MM.1S (cell line): ENCODE data around the gene GNAL.

Experiments
- DNase-seq: peaks from one replicate; pipeline ENCODE4 v3.0.0-alpha.2; 2015
- H2AFZ ChIP-seq: fragments of 300-600 bp; sonication (generic); 2 replicates; pipeline ENCODE4 v1.6.0; 2016; ENCODE audit warnings: antibody characterized with exemption, low read length
- H3F3A ChIP-seq: fragments of 300-600 bp; sonication (generic); 2 replicates; pipeline ENCODE4 v1.6.1; 2016; ENCODE audit warnings: mild to moderate bottlenecking, antibody characterized with exemption, low read length, moderate library complexity, mixed read lengths; ENCODE audit not compliant: insufficient read depth
- H3K27ac ChIP-seq: fragments of 300-600 bp; sonication (generic); 2 replicates; pipeline ENCODE4 v1.5.1; 2016; ENCODE audit warnings: mild to moderate bottlenecking, low read length
- H3K27me3 ChIP-seq: fragments of 300-600 bp; sonication (generic); replicated peaks from 2 replicates; pipeline ENCODE4 v1.6.0; 2016; ENCODE audit warnings: low read length; ENCODE audit not compliant: insufficient read depth
- H3K36me3 ChIP-seq: fragments of 300-600 bp; sonication (generic); replicated peaks from 2 replicates; pipeline ENCODE4 v1.6.1; 2016; ENCODE audit warnings: mild to moderate bottlenecking, low read length, mixed read lengths; ENCODE audit not compliant: insufficient read depth
- H3K4me1 ChIP-seq: fragments of 300-600 bp; sonication (generic); 2 replicates; pipeline ENCODE4 v1.6.1; 2016; ENCODE audit warnings: low read length, mixed read lengths
- H3K4me2 ChIP-seq: fragments of 300-600 bp; sonication (generic); 2 replicates; pipeline ENCODE4 v1.6.0; 2016; ENCODE audit warnings: low read depth, low read length
- H3K4me3 ChIP-seq: fragments of 300-600 bp; sonication (generic); 2 replicates; pipeline ENCODE4 v1.5.1; 2016; ENCODE audit warnings: low read length, mixed read lengths
- H3K79me2 ChIP-seq: fragments of 300-600 bp; sonication (generic); 2 replicates; pipeline ENCODE4 v1.6.1; 2016; ENCODE audit warnings: mixed run types, low read length, mixed read lengths
- H3K9ac ChIP-seq: fragments of 300-600 bp; sonication (generic); 2 replicates; pipeline ENCODE4 v1.6.1; 2016; ENCODE audit warnings: low read length, mixed read lengths
- H3K9me2 ChIP-seq: fragments of 300-600 bp; sonication (generic); replicated peaks from 2 replicates; pipeline ENCODE4 v1.6.1; 2016; ENCODE audit warnings: mild to moderate bottlenecking, low read length, mixed read lengths; ENCODE audit not compliant: insufficient read depth
- H3K9me3 ChIP-seq: fragments of 300-600 bp; sonication (generic); replicated peaks from 2 replicates; pipeline ENCODE4 v1.6.1; 2016; ENCODE audit warnings: mild to moderate bottlenecking, low read length, mixed read lengths; ENCODE audit not compliant: insufficient read depth
- H4K20me1 ChIP-seq: fragments of 300-600 bp; sonication (generic); 2 replicates; pipeline ENCODE4 v1.6.1; 2016; ENCODE audit warnings: mild to moderate bottlenecking, low read length, moderate library complexity, mixed read lengths; ENCODE audit not compliant: insufficient read depth
- EZH2 ChIP-seq: fragments of 300-600 bp; sonication (generic); optimal IDR thresholded peaks from 2 replicates; pipeline ENCODE3; 2017; ENCODE audit warnings: low read depth, mild to moderate bottlenecking, antibody characterized with exemption, low read length, mixed read lengths
- EZH2phosphoT487 ChIP-seq: fragments of 300-600 bp; sonication (generic); IDR thresholded peaks from 2 replicates; pipeline ENCODE4 v1.6.1; 2018; ENCODE audit warnings: antibody characterized with exemption, low read length
- TF ChIP-seq, protein P1 (sequence below): fragments of 300-600 bp; sonication (generic); IDR thresholded peaks from 2 replicates; pipeline ENCODE4 v1.5.1; 2016; ENCODE audit warnings: antibody characterized with exemption, low read length, mixed read lengths

GNAL gene

DNA sequence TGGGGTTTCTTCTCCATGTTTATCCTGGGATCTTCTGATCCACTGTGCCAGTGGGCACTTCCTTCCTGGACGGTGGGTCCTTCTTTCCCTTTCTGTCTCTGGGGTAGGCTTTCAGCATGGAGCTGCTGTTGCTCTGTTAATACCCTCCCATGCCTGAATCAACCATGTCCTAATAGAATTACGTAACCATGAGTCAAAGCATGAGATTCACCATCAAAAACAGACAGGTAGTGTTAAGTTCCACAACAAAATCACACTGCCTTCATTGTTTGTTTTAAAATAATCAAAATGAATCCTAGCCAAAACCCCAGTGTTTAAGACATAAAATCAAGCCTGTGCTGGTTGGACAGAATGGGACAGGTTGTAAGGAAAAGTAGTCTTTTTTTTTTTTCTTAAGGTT is 37.5 kb downstream of the GNAL start:
- H3K4me3 ChIP-seq, result no peak overlapping the region
- no peaks in the 10 kb centered on the region for H3K27me3 ChIP-seq
- H3K9me3 ChIP-seq, result no peaks in the 10 kb centered on the region
- H3F3A ChIP-seq, result no peaks in the 10 kb centered on the region
- no peaks in the 10 kb centered on the region for H3K79me2 ChIP-seq
- no peak for DNase-seq
- H3K4me1 ChIP-seq, result no peaks in the 10 kb centered on the region
- H4K20me1 ChIP-seq, result no peaks in the 10 kb centered on the region
- H3K27ac ChIP-seq, result no peak overlapping the region
- H3K36me3 ChIP-seq, result no peaks in the 10 kb centered on the region
- H3K4me2 ChIP-seq, result no peak overlapping the region
- no peak overlapping the region for H3K9ac ChIP-seq
- TF ChIP-seq EZH2phosphoT487 (no peak), EZH2 (no peak)
- TF ChIP-seq, protein P1, sequence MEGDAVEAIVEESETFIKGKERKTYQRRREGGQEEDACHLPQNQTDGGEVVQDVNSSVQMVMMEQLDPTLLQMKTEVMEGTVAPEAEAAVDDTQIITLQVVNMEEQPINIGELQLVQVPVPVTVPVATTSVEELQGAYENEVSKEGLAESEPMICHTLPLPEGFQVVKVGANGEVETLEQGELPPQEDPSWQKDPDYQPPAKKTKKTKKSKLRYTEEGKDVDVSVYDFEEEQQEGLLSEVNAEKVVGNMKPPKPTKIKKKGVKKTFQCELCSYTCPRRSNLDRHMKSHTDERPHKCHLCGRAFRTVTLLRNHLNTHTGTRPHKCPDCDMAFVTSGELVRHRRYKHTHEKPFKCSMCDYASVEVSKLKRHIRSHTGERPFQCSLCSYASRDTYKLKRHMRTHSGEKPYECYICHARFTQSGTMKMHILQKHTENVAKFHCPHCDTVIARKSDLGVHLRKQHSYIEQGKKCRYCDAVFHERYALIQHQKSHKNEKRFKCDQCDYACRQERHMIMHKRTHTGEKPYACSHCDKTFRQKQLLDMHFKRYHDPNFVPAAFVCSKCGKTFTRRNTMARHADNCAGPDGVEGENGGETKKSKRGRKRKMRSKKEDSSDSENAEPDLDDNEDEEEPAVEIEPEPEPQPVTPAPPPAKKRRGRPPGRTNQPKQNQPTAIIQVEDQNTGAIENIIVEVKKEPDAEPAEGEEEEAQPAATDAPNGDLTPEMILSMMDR, result no peak
- H3K9me2 ChIP-seq, result no peaks in the 10 kb centered on the region
- H2AFZ ChIP-seq, result no peak overlapping the region

DNA sequence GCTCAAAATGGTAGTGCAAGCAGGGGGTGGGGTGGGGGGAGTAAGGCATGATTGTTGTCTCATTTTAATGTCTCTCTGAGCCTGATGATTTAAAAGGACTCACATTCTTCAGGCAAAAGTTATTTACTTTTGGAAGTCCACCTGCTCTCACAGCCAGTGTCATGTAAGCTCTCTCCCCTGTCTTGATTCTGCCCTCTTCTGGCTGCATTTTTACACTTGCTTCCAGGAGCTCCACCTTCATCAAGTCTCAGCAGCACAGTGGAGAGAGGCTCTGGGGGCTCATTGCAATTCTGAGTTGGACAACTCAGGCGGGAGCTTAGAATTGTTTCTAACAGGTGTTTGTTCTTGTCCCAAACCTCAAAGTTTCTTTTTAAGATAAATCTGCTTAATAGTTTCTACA is 39.2 kb downstream of the GNAL start:
- DNase-seq, result peak; percentile 14
- H3K9me3 ChIP-seq, result no peaks in the 10 kb centered on the region
- H3K4me1 ChIP-seq, result no peaks in the 10 kb centered on the region; the same call in 1 of the 2 replicates
- no peak for TF ChIP-seq EZH2
- TF ChIP-seq, protein P1, result peak; percentile 32; the same call in 1 of the 2 replicates
- no peaks in the 10 kb centered on the region for H3K36me3 ChIP-seq
- H3K9me2 ChIP-seq, result no peaks in the 10 kb centered on the region
- no peak overlapping the region for H3K4me2 ChIP-seq
- no peaks in the 10 kb centered on the region for H3K27me3 ChIP-seq
- no peak overlapping the region for H3K4me3 ChIP-seq
- H4K20me1 ChIP-seq, result no peaks in the 10 kb centered on the region
- no peak overlapping the region for H2AFZ ChIP-seq
- no peak overlapping the region for H3K9ac ChIP-seq
- H3K79me2 ChIP-seq, result no peaks in the 10 kb centered on the region
- no peak overlapping the region for H3K27ac ChIP-seq
- no peaks in the 10 kb centered on the region for H3F3A ChIP-seq

DNA sequence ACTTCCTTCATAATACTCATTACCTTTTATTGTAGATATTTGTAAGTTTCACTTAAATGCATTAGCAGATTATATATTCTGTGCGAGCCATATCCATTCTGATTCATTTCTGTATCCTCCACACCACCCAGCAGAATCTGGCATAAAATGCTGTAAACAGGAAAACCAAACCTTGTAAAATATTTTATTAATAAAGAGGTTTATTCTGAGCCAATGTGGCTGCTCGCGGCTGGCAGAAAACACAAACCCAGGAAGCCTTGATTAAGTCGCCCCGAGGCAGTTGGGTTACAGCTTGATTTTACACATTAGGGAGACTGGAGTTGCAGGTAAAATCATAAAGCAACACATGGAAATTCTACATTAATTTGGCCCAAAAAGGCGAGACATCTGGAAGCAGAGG is 40.5 kb downstream of the GNAL start:
- Histone ChIP-seq H2AFZ (no peak overlapping the region), H3F3A (no peaks in the 10 kb centered on the region), H3K36me3 (no peaks in the 10 kb centered on the region), H3K4me3 (no peak overlapping the region), H3K27me3 (no peaks in the 10 kb centered on the region), H4K20me1 (no peaks in the 10 kb centered on the region), H3K4me2 (no peak overlapping the region), H3K27ac (no peak overlapping the region), H3K9me3 (no peaks in the 10 kb centered on the region), H3K9ac (no peak overlapping the region), H3K4me1 (no peaks in the 10 kb centered on the region; the same call in 1 of the 2 replicates), H3K79me2 (no peaks in the 10 kb centered on the region), H3K9me2 (no peaks in the 10 kb centered on the region)
- no peak for DNase-seq
- TF ChIP-seq, protein P1, result no peak
- TF ChIP-seq EZH2, result no peak
